ENCODE data around the gene TMEM203. TPM values are rescaled to one million over a fixed set of nuclear protein-coding genes. Genes with fewer than 3 reads are reported as not detected.

Gene TMEM203
- total and polyA plus RNA-seq, 12 donors = 21.7 to 48.4 (median 40.0) TPM

DNA sequence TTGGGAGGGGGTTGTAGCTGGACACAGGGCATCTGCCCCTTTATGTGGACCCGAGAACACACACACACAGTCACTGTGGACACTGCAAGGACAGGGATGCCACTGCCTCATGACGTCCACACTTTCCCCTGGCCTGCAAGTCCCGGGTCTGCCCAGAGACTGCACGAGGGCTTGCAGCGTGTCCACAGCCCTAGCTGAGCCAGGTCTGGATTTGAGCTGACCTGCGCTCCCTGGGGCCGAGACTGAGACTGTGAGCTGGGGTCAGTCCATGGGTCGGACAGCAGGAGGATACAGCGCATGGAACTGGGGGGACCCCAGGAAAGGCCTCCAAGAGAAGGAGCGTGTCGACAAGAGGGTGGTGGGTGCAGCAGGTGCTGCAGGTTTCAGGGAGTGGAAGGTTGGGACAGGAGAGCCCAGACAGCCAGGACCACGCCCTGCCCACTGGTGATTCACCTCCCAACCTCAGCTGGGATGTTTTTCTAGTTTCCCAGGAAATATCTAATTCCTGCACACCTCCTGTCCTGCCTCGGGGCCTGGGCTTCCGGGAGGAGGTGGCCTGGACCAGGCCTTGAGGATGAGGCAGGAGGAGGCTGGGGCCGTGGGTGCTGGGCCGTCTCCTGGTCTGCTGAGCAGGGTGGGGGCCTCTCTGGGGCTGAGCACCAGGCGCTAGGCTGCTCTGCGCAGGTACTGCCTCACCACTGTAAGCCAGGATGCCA is 21.0 kb upstream of the TMEM203 start:
- peaks cover 29% of the 10 kb centered on the region for H3K27me3 ChIP-seq
- DNase-seq = no peak
- no peak for TF ChIP-seq POLR2A (IDR thresholded peaks at IDR 0.05)
- TF ChIP-seq, protein P1, sequence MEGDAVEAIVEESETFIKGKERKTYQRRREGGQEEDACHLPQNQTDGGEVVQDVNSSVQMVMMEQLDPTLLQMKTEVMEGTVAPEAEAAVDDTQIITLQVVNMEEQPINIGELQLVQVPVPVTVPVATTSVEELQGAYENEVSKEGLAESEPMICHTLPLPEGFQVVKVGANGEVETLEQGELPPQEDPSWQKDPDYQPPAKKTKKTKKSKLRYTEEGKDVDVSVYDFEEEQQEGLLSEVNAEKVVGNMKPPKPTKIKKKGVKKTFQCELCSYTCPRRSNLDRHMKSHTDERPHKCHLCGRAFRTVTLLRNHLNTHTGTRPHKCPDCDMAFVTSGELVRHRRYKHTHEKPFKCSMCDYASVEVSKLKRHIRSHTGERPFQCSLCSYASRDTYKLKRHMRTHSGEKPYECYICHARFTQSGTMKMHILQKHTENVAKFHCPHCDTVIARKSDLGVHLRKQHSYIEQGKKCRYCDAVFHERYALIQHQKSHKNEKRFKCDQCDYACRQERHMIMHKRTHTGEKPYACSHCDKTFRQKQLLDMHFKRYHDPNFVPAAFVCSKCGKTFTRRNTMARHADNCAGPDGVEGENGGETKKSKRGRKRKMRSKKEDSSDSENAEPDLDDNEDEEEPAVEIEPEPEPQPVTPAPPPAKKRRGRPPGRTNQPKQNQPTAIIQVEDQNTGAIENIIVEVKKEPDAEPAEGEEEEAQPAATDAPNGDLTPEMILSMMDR (IDR thresholded peaks at IDR 0.05) = no peak
- no peak overlapping the region for H3K4me3 ChIP-seq
- H3K9me3 ChIP-seq (replicated peaks in 1 of 3) = no peaks in the 10 kb centered on the region
- 60 to 72% (median 67%) methylated on average over 17 to 18 of the region's 18 CpGs for WGBS, 4 donors
- intact Hi-C loops (cut with DNase I) = loop anchor here (5.0 kb wide), 1 partner anchor 109 kb away; no protein-coding TSS in a partner anchor
- no peak overlapping the region for H3K27ac ChIP-seq
- H3K4me1 ChIP-seq (replicated peaks in 1 of 2) = peaks cover 10 to 18% of the 10 kb centered on the region in 2 donors
- H3K36me3 ChIP-seq (replicated peaks in 1 of 2) = no peaks in the 10 kb centered on the region

DNA sequence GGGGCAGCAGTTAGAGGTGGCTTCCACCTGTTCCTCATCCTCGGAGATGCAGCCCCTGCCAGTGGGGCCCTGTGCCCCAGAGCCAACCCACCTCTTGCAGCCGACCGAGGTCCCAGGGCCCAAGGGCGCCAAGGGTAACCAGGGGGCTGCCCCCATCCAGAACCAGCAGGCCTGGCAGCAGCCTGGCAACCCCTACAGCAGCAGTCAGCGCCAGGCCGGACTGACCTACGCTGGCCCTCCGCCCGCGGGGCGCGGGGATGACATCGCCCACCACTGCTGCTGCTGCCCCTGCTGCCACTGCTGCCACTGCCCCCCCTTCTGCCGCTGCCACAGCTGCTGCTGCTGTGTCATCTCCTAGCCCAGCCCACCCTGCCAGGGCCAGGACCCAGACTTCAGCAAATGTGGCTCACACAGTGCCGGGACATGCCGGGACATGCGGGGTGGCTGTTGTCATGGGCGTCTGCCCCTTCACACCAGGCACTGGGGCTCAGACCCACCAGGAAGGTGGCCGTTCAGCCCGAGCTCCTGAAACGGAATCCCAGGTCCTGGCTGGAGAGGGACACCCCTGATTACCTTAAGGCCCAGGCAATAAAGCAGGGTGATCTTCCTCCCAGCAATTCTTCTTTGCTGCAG is 20.4 kb upstream of the TMEM203 start:
- 78 to 84% (median 82%) methylated on average over 17 to 21 of the region's 21 CpGs; no CpG with 5 or more reads in 1 of the 4 donors for WGBS, 4 donors

DNA sequence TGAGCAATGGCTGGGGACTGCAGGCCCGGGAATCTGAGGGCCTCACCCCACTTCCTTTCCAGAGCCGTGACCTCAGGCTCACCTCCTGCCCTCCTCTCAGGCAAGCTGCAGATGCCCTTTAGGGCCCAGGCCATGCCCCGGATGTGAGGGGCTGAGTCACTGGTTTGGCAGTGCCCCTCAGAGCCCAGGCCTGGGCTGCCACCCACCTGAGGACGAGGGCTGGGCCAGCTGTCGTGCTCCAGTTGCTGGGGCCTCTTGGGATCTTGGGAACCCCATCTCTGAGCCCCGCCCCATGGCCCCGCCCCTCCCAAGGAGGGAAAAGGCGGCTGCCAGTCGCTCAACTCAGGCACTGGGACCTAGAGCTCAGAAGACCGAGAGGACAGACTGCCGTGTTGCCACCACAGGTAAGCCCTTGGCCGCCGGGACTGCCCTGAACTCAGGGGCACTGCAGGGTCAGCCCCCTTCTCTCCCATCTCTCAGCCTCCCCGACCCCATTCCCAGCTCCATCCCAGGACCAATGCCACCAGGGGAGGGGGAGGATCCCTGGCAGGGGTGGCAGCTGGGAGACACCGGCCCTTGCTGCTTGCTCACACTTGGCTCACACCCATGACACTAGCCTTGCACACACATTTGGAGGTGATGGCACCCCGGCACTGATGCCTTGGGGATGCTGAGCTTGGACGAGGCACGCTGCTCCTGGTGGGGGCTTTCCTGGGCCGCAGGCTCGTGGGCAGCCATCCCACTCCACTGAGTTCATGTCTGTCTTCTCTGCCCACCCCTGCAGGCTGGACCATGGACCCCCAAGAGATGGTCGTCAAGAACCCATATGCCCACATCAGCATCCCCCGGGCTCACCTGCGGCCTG is 19.6 kb upstream of the TMEM203 start, which contains the start of gene CYSRT1:
CYSRT1 (plus strand) TSS at position 345 of the 865 bp plus-strand sequence; CDS start at position 793, 448 bp downstream.
- Histone ChIP-seq H3K27ac (peak within 1 kb of the TSS in 2 of 5 donors; percentile 82 to 91), H3K27me3 (peaks cover 15% of the 10 kb centered on the region), H3K4me3 (peak within 1 kb of the TSS in 2 of 4 donors; percentile 77 to 81), H3K36me3 (replicated peaks in 1 of 2) (no peaks in the 10 kb centered on the region), H3K9me3 (replicated peaks in 1 of 3) (no peaks in the 10 kb centered on the region), H3K4me1 (replicated peaks in 1 of 2) (peaks cover 13 to 20% of the 10 kb centered on the region in 2 donors)
- WGBS, 4 donors = 51 to 65% (median 56%) methylated on average over 3 to 23 of the region's 23 CpGs
- TF ChIP-seq POLR2A (IDR thresholded peaks at IDR 0.05) = no peak
- TF ChIP-seq, protein P1 (IDR thresholded peaks at IDR 0.05) = no peak
- intact Hi-C loops (cut with DNase I) = loop anchor here (5.0 kb wide), 1 partner anchor 108 kb away; no protein-coding TSS in a partner anchor
- no peak for DNase-seq

More for the DNA sequence above, 20.4 kb upstream of the TMEM203 start:
- peaks cover 13 to 20% of the 10 kb centered on the region in 2 donors for H3K4me1 ChIP-seq (replicated peaks in 1 of 2)
- no peak for DNase-seq
- no peak for TF ChIP-seq POLR2A (IDR thresholded peaks at IDR 0.05)
- TF ChIP-seq, protein P1 (IDR thresholded peaks at IDR 0.05) = no peak
- peaks cover 22% of the 10 kb centered on the region for H3K27me3 ChIP-seq
- H3K36me3 ChIP-seq (replicated peaks in 1 of 2) = no peaks in the 10 kb centered on the region
- no peaks in the 10 kb centered on the region for H3K9me3 ChIP-seq (replicated peaks in 1 of 3)
- H3K27ac ChIP-seq = no peak overlapping the region
- intact Hi-C loops (cut with DNase I) = loop anchor here (5.0 kb wide), 1 partner anchor 109 kb away; no protein-coding TSS in a partner anchor
- no peak overlapping the region for H3K4me3 ChIP-seq
